Measurements from ENCODE around the gene PLA2R1. TPM values are rescaled to one million over a fixed set of nuclear protein-coding genes. Genes with fewer than 3 reads are reported as not detected.

Gene PLA2R1
- polyA plus RNA-seq, 1 donor from 2014 or later: 0.69 TPM

GRCh38 chr2:160061944-160062291, 497 bp downstream of the PLA2R1 start:
- Histone ChIP-seq H2AFZ (ENCODE audit: low read depth, low read length) (no peak overlapping the region), H4K20me1 (ENCODE audit: insufficient read depth) (no peaks in the 10 kb centered on the region), H3K9ac (ENCODE audit: low read length) (peak overlapping the region; percentile 36), H3F3A (ENCODE audit: insufficient read depth, low read length, poor library complexity, severe bottlenecking) (no peaks in the 10 kb centered on the region), H3K4me2 (ENCODE audit: low read length) (no peak overlapping the region), H3K9me2 (ENCODE audit: insufficient read depth, low read length) (no peaks in the 10 kb centered on the region), H3K27me3 (ENCODE audit: insufficient read depth, low read depth, low read length) (peaks cover 37% of the 10 kb centered on the region), H3K4me3 (ENCODE audit: low read length) (peak overlapping the region; percentile 63), H3K79me2 (replicated peaks; ENCODE audit: insufficient read depth, low read length) (no peaks in the 10 kb centered on the region), H3K36me3 (ENCODE audit: insufficient read depth, low read length) (no peaks in the 10 kb centered on the region), H3K9me3 (ENCODE audit: low read length) (peaks cover 3% of the 10 kb centered on the region), H3K27ac (ENCODE audit: low read length) (no peak overlapping the region)
- TF ChIP-seq POLR2AphosphoS5 (IDR thresholded peaks at IDR 0.05) (no peak), TAF1 (IDR thresholded peaks at IDR 0.05; ENCODE audit: low read depth) (no peak), RAD21 (conservative IDR thresholded peaks at IDR 0.05) (no peak), EP300 (conservative IDR thresholded peaks at IDR 0.05; ENCODE audit: poor library complexity, severe bottlenecking) (no peak), REST (IDR thresholded peaks at IDR 0.05; ENCODE audit: borderline replicate concordance) (no peak), EZH2 (IDR thresholded peaks at IDR 0.05; ENCODE audit: borderline replicate concordance, insufficient read depth, low read length, poor library complexity, severe bottlenecking) (no peak), SMC3 (conservative IDR thresholded peaks at IDR 0.05; ENCODE audit: poor library complexity) (no peak), CTCF (IDR thresholded peaks at IDR 0.05; ENCODE audit: poor library complexity, severe bottlenecking) (no peak), MXI1 (conservative IDR thresholded peaks at IDR 0.05; ENCODE audit: poor library complexity, severe bottlenecking) (no peak)

GRCh38 chr2:160061533-160061932, 882 bp downstream of the PLA2R1 start:
- no peak overlapping the region for H3K4me2 ChIP-seq (ENCODE audit: low read length)

More at GRCh38 chr2:160061533-160061932, 882 bp downstream of the PLA2R1 start:
- H3K9ac ChIP-seq (ENCODE audit: low read length): no peak overlapping the region
- no peaks in the 10 kb centered on the region for H3F3A ChIP-seq (ENCODE audit: insufficient read depth, low read length, poor library complexity, severe bottlenecking)
- TF ChIP-seq TAF1 (IDR thresholded peaks at IDR 0.05; ENCODE audit: low read depth) (no peak), REST (IDR thresholded peaks at IDR 0.05; ENCODE audit: borderline replicate concordance) (no peak), EP300 (conservative IDR thresholded peaks at IDR 0.05; ENCODE audit: poor library complexity, severe bottlenecking) (no peak), CTCF (IDR thresholded peaks at IDR 0.05; ENCODE audit: poor library complexity, severe bottlenecking) (no peak), RAD21 (conservative IDR thresholded peaks at IDR 0.05) (no peak), POLR2AphosphoS5 (IDR thresholded peaks at IDR 0.05) (no peak), MXI1 (conservative IDR thresholded peaks at IDR 0.05; ENCODE audit: poor library complexity, severe bottlenecking) (no peak), EZH2 (IDR thresholded peaks at IDR 0.05; ENCODE audit: borderline replicate concordance, insufficient read depth, low read length, poor library complexity, severe bottlenecking) (no peak), SMC3 (conservative IDR thresholded peaks at IDR 0.05; ENCODE audit: poor library complexity) (no peak)
- H4K20me1 ChIP-seq (ENCODE audit: insufficient read depth): no peaks in the 10 kb centered on the region
- H3K27ac ChIP-seq (ENCODE audit: low read length): no peak overlapping the region
- no peaks in the 10 kb centered on the region for H3K36me3 ChIP-seq (ENCODE audit: insufficient read depth, low read length)
- H3K79me2 ChIP-seq (replicated peaks; ENCODE audit: insufficient read depth, low read length): no peaks in the 10 kb centered on the region
- H3K4me3 ChIP-seq (ENCODE audit: low read length): peak overlapping the region; percentile 63
- no peak overlapping the region for H2AFZ ChIP-seq (ENCODE audit: low read depth, low read length)
- H3K27me3 ChIP-seq (ENCODE audit: insufficient read depth, low read depth, low read length): peaks cover 37% of the 10 kb centered on the region
- peaks cover 3% of the 10 kb centered on the region for H3K9me3 ChIP-seq (ENCODE audit: low read length)
- no peaks in the 10 kb centered on the region for H3K9me2 ChIP-seq (ENCODE audit: insufficient read depth, low read length)

Data from neural cell (in vitro differentiated cells).